T-helper 22 cell (primary cell): ENCODE data around the gene PRKCB.
A peak's percentile ranks its signal among the peaks of the same experiment; 100 is the strongest.
"Not testable (repeated sequence)": the region's sequence is repeated elsewhere in the genome, so short reads cannot be mapped to it uniquely, and the experiment has no call there.

Experiments used
- DNase-seq: peaks from one replicate; pipeline ENCODE4 v3.0.0-alpha.2; 2020; ENCODE audit warnings: low read depth

PRKCB gene

DNA sequence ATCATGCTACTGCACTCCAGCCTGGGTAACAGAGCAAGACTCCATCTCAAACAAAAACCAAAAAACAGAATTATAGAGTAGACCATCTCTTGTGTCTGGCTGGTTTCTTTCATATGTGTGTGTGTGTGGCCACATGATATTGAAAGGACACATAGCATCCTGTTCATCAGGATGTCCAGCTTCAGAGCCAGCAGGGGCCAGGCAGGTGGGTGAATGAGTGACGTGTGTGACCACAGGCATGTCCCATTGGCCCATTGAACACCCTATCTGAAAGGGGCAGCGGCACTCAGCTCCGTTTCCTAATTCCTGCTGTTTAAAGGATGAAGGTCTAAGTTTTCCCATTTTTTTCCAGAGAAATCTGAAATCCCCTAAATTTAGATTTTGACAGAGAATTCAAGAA is 174.2 kb downstream of the PRKCB start:
- no peak for DNase-seq

DNA sequence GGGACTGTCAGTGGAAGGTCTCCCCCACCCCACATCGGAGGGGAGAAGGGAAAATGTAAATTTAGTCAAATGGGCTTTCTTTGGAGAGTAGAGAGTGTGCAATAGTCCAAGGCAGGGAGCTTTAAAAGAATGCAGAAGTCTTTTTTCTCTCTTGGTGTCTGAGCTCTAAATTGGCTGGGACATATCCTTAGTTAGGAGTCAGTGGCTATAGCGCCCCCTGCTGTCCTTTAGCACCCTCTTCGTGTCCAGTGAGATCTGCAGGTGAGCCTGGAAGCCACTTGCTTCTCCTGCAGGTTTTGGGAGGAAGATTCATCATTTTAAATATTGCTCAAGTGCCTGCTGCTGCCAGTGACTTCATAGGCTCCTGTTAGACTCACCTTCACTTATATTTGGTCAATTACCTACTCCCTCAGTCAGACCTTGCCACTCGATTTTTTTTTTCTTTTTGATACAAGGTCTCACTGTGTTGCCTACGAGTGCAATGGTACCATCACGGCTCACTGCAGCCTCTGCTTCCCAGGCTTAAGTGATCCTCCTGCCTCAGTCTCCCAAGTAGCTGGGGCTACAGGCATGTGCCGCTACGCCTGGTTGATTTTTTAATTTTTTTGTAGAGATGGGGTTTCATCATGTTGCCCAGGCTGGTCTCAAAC is 174.8 kb downstream of the PRKCB start:
- DNase-seq = peak; percentile 41

DNA sequence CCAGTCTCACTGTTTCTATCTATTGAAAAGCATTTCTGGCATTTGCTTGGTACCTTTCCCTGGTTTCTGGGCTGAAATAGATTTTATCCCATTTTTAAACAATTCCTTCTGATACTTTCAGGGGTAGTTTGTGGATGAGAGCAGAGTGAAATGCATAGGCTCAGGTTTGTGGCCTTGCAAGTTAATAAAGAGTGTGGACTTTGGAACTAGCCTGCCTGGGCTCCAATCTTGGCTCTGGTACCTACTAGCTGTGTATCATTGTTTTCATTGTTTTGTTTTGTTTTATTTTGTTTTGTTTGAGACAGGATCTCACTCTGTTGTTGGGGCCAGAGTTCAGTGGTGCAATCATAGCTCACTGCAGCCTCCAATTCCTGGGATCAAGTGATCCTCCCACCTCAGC is 175.5 kb downstream of the PRKCB start:
- DNase-seq = no peak

DNA sequence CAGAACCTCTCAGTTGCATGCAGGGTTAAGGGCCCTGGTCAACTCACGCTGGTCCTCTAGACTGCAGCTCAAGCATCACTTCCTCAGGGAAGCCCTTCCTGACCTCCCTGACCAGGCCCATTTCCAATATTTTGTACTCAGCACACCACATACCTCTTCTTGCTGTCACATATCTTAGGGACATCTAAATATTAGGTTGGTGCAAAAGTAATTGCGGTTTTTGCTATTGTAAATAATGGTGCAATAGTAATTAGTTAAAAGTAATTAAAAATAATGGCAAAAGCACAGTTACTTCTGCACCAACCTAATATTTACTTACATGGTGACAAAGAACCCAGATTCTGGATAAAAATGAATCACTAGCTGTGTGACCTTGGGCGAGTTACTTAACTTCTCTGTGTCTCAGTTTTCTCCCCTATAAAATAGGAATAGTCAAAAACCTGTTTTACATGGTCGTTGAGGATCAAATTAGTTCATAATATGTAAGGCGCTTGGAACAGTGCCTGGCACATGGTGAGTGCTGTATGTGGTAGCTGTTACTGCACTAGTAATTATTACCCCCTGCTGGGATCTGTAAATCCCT is 177.4 kb downstream of the PRKCB start:
- no peak for DNase-seq

DNA sequence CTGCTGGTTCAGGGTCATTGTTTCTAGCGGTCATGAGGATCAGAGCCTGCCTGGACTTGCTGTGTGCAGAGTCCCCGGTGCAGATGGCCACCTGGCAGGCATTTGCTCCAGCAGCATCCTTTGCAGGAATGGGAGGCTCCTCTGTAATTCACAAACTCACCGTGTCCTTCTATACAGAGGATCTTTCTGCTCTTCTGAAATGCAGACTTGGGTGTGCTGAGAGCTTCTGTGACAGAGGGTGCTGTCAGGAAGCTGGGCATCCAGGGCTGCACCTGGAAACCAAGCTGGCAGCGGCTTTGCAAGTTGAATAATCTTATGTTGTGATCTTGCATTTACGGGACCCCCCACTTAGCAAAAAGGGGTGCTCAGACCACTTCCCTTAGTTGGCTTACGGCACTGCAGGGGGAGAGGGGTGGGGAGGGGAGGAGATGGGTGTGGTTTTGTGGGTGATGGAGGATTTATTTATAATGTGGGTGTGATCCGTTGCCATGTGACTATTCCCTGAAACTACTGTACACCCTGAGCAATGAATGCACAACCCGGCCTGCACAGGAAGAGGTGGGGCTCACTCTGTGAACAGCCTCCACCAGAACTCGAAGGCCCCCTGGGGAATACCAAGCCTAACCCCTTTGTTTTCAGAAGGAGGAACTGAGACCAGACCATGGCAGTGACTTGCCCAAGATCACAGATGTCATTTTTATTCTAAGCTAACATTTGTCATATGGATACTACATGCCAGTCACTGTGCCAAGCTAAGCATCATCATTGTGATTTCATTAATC is 178.3 kb downstream of the PRKCB start:
- DNase-seq = peak; percentile 40

DNA sequence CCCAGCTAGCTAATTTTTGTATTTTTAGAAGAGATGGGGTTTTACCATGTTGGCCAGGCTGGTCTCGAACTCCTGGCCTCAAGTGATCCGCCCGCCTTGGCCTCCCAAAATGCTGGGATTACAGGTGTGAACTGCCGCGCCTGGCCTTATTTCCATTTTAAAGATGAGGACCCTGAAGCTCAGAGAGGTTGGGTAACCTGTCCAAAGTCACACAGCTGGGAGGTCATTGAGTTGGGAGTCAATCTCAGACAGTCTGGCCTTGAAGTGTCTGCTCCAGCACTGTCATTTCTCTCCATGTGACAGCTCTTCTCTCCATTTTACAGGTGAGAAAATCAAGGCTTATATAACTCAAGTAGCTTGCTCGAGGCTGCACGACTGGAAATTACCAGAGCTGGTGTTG is 179.2 kb downstream of the PRKCB start:
- not testable (repeated sequence) for DNase-seq

DNA sequence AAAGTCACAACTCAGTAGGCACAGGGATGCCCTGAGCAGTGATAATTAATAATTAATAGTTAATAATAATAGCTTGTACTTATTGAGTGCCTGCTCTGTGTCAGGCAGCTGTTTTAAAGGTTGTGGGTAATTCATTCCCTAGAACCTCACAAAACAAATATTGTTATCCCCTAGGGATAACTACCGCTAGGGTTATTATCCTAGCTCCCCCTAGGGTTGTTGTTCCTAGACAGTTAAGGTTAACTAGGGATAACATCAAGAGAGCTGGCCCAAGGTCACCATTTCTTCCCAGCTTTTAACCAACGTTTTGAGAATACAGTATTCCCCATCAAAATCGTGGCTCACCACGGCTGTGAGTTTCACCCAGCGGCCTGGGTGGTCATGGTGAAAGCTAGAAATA is 180.1 kb downstream of the PRKCB start:
- DNase-seq = no peak

DNA sequence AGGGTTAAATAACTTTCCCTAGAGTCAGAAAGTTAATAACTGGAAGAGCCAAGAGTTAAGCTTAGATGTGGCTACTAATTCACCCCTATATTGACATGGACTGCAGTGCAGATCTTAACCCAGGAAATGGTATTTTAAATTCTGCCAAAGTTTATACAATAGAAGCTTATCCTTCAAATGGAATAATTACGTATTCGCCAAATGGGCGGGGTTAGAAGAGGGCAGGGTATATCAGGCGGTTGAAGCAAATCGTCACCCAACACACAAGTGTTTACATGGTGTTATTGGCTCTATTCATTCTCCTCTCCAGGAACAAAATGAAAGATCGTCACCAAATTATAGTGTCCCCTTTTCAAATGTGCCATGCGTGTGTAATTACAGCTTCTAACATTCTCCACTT is 182.7 kb downstream of the PRKCB start:
- DNase-seq = no peak

DNA sequence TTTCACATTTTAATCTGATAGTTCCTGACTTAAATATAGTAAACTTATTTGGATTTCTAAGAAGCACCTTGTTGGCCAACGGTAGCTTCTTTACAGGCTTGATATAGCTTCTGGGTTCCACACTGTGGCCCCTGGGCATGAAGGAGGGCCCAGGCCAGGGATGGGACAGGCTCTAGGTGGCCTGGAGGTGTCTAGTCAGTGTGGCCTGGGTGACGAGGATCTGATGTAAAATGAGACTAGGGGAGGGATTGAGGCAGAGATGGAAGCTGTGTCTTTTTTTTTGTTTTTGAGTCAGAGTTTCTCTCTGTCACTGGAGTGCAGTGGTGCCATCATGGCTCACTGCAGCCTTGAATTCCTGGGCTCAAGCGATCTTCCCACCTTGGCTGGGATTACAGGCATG is 187.0 kb downstream of the PRKCB start:
- DNase-seq = no peak

DNA sequence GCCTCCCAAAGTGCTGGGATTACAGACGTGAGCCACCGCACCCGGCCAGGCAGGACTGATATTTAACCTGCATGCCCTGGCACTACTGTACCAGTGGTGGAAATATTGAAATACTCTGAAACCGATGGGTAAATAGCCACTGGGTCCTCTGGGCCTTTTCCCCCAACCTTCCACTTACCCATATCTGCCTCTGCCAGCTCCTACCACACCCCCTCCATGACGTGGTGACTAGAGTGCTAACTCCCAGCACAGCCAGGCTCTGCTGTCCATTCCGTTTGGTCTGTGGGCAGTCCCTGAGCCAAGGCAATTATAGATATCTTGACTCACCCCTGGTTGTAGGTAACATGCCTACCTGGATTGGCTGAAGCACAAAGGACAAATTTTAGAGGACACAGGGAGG is 187.8 kb downstream of the PRKCB start:
- DNase-seq = no peak

DNA sequence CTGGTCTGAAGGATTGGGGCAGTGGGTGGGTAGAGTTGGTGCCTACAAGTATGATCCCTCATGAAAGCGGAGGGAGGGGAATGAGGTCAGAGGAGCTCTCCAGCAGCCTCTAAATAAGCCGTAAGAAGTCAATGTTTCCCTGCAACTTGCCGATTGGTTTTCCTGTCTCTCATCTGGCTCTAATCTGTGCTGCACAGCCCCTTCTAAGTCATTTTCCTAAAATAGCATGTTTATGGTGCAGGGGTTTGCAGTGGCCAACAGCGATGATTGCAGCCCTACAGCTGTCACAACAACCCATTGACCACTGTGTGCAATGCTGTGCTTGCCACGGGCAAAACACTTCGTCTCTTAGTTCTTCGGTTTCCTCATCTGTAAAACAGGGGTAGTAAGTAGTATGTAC is 189.2 kb downstream of the PRKCB start:
- no peak for DNase-seq

DNA sequence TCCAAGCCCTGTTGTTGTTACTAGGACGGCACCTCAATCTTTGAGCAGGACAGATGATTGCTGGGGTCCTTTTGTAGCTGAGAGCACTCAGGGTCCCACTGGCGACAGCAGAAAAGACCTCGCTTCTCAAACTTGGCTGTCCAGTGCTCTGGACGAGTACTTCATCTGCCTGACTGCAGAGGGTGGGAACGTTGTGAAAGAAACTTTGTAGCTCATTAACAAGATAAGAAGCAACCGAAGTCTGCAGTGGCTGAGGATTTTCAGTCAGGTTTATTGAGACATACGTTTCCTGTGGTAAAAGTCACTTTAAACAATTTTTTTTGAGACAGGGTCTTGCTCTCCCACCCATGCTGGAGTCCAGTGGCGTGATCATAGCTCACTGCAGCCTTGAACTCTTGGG is 191.7 kb downstream of the PRKCB start:
- DNase-seq = no peak

DNA sequence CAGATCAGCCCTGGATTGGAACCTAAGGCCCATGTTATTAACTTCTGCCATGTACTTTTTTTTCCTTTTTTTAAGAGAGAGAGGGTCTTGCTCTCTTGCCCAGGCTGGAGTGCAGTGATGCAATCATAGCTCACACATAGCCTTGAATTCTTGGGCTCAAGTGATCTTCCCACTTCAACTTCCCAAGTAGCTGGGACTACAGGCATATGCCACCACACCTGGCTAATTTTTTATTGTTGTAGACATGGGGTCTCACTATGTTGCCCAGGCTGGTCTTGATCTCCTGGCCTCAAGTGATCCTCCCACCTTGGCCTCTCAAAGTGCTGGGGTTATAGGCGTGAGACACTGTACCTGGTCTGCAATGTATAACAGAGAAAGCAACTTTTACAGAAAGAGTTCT is 194.1 kb downstream of the PRKCB start:
- not testable (repeated sequence) for DNase-seq

DNA sequence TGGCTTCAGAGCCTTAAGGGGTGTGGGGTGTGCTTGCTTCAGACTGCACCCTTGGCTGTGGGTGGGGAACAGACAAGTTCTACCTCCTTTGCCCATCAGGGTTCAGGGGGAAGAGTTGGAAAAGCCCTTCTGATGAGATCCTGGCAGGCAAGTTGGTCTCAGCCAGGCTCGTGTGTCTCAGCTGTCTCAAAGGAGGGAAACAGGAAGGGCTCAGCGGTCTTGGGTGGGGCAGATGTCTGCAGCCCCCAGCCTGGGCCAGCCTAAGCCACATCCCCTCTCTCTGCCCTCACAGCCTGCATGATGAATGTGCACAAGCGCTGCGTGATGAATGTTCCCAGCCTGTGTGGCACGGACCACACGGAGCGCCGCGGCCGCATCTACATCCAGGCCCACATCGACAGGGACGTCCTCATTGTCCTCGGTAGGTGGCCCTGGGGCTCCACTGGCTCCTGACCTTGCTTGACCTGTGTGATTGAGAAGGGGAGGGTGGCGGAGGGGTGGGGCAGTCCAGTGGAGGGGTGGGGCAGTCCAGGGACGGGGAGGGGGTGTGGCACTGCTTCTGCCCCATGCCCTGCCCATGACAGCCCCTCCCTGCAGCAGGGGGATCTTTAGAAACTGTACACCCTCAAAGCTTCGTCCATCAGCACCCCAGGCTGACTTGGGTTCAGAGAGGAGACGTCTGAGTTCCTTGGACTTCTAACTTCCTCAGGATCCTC is 199.5 kb downstream of the PRKCB start:
- peak; percentile 46 for DNase-seq

DNA sequence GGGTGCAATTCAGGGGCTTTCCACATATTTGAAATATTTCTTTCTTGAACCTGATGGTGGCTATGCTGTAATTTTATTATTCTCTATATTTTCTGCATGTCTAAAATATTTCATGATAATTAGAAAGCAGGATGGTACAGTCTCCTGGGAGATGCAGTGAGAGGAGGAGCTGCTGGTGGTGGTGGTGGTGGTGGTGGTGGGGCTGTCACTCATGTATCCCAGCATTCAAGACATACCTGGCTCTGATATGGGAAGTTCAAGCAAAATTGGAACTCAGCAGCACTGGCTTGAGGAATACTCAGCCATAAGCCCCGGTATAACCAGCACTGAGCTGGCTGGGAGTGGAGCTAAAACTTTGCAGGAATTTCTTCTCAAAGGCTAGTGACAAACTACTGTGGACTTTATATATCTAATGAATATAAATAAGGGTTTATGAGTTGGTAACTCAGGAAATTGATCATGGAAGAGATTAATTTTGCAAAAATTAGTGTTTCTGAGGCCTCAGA is 200.3 kb downstream of the PRKCB start:
- DNase-seq = no peak

DNA sequence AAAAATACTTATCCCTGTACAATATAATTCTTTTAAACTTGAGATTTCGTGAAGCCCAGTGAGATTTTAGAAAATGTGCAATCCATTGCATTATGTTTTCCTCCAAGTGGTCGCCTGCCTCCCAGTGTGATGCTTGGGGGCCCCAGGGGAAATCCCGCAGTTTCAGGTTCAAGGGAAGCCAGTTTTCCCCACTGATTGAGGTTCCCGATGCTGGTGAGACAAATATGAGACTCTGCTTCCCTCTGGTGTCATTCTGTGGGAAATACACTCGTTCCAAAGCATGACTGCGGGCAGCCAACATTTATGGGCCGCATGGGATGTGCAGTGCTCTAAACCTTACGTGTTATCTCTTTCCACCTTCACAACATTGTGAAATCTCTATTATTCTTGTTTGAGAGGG is 200.8 kb downstream of the PRKCB start:
- DNase-seq = peak; percentile 4

DNA sequence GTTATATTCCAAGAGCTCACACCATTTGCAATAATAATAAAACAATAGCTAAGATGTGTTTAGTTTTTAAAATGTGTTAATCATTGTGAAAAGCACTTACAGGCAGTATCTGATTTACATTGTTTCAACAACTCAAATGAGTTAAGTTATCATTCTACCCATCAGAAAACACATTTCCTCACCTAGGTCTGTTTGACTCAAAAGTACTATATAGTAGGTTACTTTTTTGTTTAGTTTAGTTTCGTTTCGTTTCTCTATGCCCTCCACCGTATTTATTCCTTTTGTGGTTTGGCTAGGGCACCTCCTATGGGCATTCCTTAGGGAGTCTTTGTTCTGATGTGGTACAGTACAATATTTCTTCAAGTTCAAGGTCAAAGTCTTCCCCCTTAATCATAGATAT is 201.6 kb downstream of the PRKCB start:
- no peak for DNase-seq

DNA sequence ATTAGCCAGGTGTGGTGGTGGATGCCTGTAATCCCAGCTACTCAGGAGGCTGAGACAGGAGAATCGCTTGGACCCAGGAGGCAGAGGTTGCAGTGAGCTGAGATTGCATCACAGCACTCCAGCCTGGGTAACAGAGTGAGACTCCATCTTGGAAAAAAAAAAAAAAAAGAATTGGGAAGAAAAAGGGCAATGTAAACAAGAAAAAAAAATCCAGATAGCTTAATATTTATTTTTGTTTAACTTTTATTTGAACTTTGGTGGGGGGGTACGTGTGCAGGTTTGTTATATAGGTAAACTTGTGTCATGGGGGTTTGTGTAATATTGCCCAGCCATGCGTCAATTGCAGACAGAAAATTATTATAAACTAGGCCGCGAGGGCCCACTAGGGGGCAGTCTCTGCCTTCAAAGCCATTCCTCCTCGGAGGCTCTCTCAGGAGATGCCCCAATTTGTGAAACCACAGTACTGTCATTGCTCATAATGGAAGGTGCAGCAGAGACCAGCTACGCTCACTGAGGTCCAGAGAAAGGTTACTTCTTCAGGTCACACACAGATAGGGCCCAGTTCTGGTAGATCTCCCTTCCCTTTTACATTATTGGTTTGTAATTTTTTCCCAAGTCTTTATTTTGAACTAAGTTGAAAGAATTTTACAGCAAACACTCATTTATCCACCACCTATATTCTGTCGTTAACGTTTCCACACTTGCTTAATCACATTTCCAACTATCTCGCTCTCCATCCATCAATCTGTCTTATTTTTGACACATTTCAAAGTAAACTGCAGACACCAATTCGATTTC is 206.2 kb downstream of the PRKCB start:
- DNase-seq = peak; percentile 39

DNA sequence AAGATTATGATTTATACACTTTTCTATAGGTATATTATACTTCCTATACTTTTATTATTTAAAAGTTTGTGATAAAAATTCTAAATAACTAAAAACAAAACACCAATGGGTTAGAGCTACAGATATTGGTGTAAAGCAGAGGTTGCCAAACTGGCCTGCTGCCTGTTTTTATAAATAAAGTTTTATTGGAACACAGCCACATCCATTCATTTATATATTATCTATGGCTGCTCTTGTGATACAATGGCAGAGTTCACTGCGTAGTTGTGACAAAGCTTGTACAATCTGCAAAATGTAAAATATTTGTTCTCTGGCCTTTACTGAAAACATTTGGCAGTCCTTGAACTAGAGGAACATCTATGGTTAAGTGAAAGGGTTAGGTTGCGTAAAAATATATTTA is 208.7 kb downstream of the PRKCB start:
- DNase-seq = no peak

DNA sequence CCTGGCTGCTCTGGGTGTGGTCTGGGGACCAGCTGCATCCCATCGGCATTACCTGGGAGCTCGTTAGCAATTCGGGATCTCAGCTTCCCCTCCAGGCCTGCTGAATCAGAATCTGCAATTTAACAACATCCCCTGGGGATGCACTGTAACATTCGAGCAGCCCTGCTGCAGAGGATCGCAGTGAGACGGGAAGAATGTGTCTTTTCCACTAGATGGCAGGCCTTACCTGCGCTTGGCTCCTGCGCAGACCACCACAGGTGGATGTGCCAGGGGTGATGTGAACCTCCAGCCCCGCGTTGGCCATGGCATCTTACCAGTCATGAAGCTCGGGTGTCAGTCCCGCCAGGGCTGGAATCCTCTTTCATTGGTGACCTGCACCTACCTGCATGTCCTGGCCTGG is 209.9 kb downstream of the PRKCB start:
- DNase-seq = no peak

DNA sequence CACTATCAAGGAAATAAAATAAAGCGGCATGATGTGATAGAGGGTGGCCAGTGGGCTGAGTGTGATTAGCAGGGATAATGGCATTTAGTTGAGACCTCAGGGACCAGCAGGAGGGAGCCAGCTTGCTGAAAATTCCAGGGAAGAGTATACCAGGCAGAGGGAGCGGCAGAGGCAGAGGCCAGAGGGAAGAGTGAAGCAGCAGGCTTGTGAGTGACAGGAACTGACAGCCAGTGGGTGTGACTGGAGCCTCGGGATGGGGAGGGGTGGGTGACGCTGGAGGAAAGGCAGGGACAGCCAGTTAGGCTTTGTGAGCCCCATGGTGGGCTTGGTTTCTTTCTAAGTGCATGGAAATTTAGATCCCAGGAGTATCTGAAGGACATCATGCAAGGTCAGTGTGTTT is 210.7 kb downstream of the PRKCB start:
- DNase-seq = no peak

DNA sequence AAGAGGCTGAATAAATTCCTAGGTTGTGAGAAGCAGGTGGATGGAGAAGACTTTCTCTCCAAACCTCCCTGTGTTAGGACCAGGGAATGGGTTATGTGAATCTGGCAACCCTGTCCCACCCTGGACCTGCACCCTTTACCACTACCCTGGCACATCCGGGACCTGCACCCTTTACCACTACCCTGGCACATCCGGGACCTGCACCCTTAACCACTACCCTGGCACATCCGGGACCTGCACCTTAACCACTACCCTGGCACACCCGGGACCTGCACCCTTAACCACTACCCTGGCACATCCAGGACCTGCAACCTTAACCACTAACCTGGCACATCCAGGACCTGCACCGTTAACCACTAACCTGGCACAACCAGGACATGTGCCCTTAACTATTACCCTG is 213.3 kb downstream of the PRKCB start:
- no peak for DNase-seq
